Measurements from ENCODE around the gene TTC36.

GRCh38 chr11:118532091-118532490 is 4.8 kb downstream of the TTC36 start:
- TF ChIP-seq, protein P1, sequence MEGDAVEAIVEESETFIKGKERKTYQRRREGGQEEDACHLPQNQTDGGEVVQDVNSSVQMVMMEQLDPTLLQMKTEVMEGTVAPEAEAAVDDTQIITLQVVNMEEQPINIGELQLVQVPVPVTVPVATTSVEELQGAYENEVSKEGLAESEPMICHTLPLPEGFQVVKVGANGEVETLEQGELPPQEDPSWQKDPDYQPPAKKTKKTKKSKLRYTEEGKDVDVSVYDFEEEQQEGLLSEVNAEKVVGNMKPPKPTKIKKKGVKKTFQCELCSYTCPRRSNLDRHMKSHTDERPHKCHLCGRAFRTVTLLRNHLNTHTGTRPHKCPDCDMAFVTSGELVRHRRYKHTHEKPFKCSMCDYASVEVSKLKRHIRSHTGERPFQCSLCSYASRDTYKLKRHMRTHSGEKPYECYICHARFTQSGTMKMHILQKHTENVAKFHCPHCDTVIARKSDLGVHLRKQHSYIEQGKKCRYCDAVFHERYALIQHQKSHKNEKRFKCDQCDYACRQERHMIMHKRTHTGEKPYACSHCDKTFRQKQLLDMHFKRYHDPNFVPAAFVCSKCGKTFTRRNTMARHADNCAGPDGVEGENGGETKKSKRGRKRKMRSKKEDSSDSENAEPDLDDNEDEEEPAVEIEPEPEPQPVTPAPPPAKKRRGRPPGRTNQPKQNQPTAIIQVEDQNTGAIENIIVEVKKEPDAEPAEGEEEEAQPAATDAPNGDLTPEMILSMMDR (IDR thresholded peaks at IDR 0.05; ENCODE audit: insufficient read depth, low read length): no peak
- TF ChIP-seq GABPA (IDR thresholded peaks at IDR 0.05; ENCODE audit: low read depth): no peak
- no peak for TF ChIP-seq POLR2AphosphoS5 (IDR thresholded peaks at IDR 0.05; ENCODE audit: low read depth)

Measured in HL-60 (cell line).